Cardiac fibroblast (primary cell): Measurements from ENCODE around the gene RFX1.

ENCODE experiments used
- DNase-seq, 2 donors: peaks; one replicate each; pipeline versions ENCODE4 v3.0.0 to v3.0.0-alpha.2; 2010; ENCODE audit warnings: low read depth in 2 of 2
- H3K4me3 ChIP-seq, 2 donors: replicated peaks in 1 of 2; 1 replicate in 1 of 2; 2 replicates in 1 of 2; pipeline ENCODE4 v1.5.1; 2011; ENCODE audit warnings: low read depth in 2 of 2, low read length in 2 of 2, mild to moderate bottlenecking in 2 of 2, moderate library complexity in 1 of 2
- CTCF ChIP-seq: IDR thresholded peaks from one replicate; pipeline ENCODE4 v1.5.1; 2011; ENCODE audit warnings: low read depth, mild to moderate bottlenecking, low read length, inconsistent platforms

The RFX1 gene

GRCh38 chr19:13914777-13915176 is 91.3 kb downstream of the RFX1 start:
- no peak for TF ChIP-seq CTCF
- no peak for DNase-seq
- no peak overlapping the region for H3K4me3 ChIP-seq

GRCh38 chr19:13913352-13913751 is 92.8 kb downstream of the RFX1 start:
- TF ChIP-seq CTCF: no peak
- no peak for DNase-seq
- no peak overlapping the region for H3K4me3 ChIP-seq
